Liver (tissue), 3 donors: ENCODE data around the gene SELL.

ENCODE experiments used
- CTCF ChIP-seq: fragments of 150-350 bp; IDR thresholded peaks from 2 replicates; pipeline ENCODE4 v1.5.1; 2017; ENCODE audit warnings: improper control_type of control experiment, low read depth, low read length; ENCODE audit not compliant: missing input control
- EGR1 ChIP-seq, 2 donors: IDR thresholded peaks; 2 replicates each; pipeline ENCODE4 v1.6.1; 2016 to 2018; ENCODE audit warnings: antibody characterized with exemption in 2 of 2, low read depth in 2 of 2
- JUND ChIP-seq, 2 donors: IDR thresholded peaks; 2 replicates each; pipeline ENCODE4 v1.6.1; 2016; ENCODE audit warnings: antibody characterized with exemption in 2 of 2
- RXRA ChIP-seq, 2 donors: IDR thresholded peaks; 2 replicates each; pipeline ENCODE4 v1.6.1; 2017 to 2018; ENCODE audit warnings: antibody characterized with exemption in 2 of 2, mild to moderate bottlenecking in 1 of 2
- SP1 ChIP-seq: IDR thresholded peaks from 2 replicates; pipeline ENCODE4 v1.6.1; 2018; ENCODE audit warnings: antibody characterized with exemption, mild to moderate bottlenecking
- YY1 ChIP-seq: IDR thresholded peaks from 2 replicates; pipeline ENCODE4 v1.6.1; 2016; ENCODE audit warnings: antibody characterized with exemption, mild to moderate bottlenecking
- TF ChIP-seq, protein P1 (sequence below): IDR thresholded peaks from 2 replicates; pipeline ENCODE4 v1.6.1; 2016; ENCODE audit warnings: antibody characterized with exemption
- donor health status: healthy.
- donor health status: healthy.

DNA sequence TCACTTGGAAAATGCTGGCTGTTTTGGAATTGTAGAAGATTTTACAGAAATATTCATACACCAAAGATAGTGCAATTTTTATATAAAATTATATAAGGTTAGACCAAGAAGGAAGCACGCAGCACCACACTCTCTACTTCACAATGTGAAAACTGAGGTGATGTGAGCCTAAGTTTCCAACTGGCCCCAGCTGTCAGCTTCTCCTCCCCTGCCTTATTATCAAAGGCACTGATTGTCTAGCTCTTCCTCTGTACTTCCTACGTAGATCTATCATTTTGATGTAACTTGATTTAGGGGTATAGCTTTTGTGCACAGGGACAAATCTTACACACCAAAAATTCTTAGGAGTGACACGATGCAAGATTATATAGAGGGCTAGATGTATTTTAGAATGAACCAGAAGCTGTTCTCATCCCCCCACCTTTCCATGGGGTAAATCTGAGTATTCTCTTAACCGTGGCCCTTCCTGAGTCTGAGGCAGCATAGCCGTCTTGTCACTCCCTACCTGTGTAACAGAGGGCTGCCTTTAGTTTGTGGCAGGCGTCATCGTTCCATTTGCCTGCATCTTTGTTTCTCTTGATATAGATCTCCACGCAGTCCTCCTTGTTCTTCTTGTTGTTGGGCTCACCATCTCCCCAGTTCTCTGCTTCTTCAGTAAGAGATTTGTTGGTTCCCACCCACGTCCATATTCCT is 3.4 kb downstream of the SELL start:
- TF ChIP-seq EGR1 (IDR thresholded peaks at IDR 0.05; ENCODE audit: low read depth in 2 of 2) (no peak), CTCF (no peak), JUND (IDR thresholded peaks at IDR 0.05) (no peak), RXRA (IDR thresholded peaks at IDR 0.05) (no peak), SP1 (no peak), YY1 (no peak)
- TF ChIP-seq, protein P1, sequence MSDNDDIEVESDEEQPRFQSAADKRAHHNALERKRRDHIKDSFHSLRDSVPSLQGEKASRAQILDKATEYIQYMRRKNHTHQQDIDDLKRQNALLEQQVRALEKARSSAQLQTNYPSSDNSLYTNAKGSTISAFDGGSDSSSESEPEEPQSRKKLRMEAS, result no peak
